Stimulated activated CD8-positive, alpha-beta memory T cell treated with anti-CD3 and anti-CD28 coated beads, Interleukin-12 subunit alpha, Interleukin-12 subunit beta, amount 100 ng/mL, for 1 hour (primary cell): Measurements from ENCODE around the gene ZNF574.
A peak's percentile ranks its signal among the peaks of the same experiment; 100 is the strongest.
"Not testable (repeated sequence)": the region's sequence is repeated elsewhere in the genome, so short reads cannot be mapped to it uniquely, and the experiment has no call there.

Experiments used
- DNase-seq: peaks from one replicate; pipeline ENCODE4 v3.0.0-alpha.2; 2020; ENCODE audit warnings: low read depth

ZNF574 gene, protein sequence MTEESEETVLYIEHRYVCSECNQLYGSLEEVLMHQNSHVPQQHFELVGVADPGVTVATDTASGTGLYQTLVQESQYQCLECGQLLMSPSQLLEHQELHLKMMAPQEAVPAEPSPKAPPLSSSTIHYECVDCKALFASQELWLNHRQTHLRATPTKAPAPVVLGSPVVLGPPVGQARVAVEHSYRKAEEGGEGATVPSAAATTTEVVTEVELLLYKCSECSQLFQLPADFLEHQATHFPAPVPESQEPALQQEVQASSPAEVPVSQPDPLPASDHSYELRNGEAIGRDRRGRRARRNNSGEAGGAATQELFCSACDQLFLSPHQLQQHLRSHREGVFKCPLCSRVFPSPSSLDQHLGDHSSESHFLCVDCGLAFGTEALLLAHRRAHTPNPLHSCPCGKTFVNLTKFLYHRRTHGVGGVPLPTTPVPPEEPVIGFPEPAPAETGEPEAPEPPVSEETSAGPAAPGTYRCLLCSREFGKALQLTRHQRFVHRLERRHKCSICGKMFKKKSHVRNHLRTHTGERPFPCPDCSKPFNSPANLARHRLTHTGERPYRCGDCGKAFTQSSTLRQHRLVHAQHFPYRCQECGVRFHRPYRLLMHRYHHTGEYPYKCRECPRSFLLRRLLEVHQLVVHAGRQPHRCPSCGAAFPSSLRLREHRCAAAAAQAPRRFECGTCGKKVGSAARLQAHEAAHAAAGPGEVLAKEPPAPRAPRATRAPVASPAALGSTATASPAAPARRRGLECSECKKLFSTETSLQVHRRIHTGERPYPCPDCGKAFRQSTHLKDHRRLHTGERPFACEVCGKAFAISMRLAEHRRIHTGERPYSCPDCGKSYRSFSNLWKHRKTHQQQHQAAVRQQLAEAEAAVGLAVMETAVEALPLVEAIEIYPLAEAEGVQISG

DNA sequence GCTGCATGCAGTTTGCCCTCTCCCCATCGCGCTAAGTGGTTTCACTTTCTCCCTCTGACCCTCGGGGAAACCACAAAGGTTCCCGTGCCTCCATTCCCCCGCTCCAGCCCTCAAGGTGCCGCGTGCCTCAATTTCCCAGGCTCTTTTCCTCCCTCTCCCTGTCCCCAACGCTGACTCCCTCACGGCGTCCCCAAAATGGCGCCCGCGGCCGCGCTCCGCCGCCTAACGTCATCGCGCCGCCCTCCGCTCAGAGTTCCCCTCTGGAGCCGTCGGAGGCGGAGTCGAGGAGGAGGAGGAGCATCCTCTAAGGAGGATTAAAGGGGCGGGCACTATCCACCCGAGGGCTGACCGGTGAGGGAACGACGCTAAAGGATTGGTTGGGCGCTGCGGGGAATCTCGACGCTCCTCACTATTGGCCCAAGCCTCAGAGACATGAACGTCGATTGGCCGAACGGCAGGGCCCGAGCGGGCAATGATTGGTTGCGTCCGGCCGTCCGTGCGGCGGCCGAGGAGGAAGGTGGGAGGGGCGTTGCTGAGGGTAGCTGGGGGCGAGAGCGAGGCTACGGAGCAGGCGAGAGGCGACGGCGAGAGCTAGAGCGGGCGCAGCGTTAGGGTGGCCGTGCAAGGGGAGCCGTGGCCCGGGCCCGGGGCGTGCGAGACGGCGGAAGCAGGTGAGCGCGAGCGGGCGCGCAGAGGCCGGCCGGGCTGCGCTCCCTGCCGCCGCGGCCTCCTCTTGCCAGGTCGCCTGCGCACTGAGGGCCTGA is at the start of gene ZNF574:
Gene ZNF574, plus strand, starts transcription at position 551 of the 764 bp plus-strand sequence. CDS start 2,441 bp downstream, outside the sequence.
- peak; percentile 98 for DNase-seq

DNA sequence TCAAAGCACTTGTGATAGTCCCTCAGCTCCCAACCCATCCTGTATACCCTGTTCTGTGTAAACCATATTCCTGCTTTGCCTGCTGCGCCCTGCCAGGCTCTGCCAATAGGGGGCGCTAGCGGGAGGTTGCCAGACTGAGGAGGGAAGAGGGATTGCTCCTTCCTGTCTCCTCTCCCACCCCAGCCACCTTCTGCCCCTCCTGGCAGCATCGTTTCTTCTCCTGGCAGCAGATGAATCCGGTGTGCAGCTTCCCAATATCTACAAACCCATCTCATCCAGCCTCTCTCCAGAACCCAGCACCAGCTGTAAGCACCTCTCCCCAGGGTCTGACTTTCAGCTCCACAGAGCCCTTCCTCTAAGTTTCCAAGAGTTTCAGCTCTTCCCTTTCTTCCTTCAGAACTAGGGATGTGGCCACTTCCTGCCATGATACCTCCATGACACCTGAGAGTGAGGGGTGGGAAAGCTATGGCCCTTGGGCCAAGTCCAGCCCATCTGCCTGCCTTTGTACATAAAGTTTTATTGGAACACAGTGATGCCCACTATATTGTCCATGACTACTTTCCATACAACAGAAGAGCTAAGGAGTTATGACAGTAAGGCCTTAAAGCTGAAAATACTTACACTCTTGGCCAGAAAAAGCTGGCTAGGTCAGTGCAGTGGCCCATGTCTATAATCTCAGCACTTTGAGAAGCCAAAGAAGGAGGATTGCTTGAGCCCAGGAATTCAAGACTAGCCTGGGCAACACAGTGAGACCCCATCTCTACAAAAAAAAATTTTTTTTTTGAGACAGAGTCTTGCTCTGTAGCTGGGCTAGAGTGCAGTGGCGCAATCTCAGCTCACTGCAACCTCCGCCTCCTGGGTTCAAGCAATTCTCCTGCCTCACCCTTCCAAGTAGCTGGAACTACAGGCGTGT is 47.4 kb upstream of the ZNF574 start:
- no peak for DNase-seq

DNA sequence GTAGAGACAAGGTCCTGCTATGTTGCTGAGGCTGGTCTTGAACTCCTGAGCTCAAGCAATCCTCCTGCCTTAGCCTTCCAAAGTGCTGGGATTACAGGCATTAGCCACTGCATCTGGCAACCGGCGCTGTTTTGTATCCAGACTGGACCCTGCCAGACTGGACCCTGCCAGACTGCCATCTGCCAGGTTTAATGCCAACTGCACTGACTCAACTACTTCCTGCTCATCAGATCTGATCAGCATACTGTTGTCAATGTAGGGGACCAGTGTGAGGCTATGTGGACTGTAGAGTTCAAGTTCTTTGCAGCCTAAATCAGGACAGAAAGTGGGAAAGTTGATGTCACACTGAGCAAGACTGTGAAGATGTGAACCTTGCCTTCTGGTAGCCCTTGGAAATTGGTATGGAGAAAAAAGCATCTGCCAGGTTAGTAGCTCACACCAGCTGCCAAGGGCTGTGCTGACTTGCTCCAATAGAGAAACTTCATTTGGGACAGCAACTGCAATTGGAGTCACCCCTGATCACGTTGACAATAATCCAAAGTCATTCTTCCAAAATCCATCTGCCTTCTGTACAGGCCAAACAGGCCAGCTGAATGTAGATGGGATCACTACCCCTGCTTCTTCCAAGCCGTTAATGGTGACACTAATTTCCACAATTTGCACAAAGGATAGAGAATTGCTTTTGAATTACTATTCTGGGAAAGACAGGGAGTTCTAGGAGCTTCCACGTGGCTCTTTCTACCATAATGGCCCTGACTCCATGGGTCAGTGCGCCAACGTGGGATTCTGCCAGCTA is 45.1 kb upstream of the ZNF574 start:
- no peak for DNase-seq

DNA sequence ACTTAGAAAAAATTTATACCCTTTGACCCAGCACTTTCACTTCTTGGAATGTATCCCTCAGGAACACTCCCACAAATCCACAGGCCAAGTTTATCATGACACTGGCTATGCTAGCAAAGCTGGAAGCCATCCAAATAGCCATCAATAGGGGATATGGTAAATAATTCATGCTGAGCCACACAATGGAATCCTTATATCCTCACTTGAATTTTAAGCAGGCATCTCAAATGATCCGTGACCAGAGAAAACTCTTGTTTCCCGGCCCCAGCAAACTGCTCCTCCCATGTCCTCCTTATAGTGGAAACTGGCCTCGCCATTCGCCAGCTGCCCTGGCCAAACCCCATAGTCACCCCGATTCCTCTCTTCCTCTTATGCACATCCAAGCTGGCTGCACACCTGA is 43.5 kb upstream of the ZNF574 start:
- DNase-seq, result no peak

DNA sequence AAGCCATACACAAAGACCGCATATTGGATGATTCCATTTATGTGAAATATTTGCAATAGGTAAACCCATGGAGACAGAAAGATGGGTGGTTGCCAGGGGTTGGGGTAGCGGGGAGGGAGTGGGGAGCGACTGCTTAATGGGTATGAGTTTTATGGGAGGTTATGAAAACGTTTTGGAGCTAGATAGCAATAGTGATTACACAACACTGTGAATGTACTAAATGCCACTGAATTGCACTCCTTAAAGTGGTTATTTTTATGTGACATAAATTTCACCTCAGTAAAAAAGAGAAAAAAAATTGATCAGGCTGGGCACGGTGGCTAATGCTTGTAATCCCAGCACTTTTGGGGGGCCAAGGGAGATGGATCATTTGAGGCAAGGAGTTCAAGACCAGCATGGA is 42.6 kb upstream of the ZNF574 start:
- no peak for DNase-seq

DNA sequence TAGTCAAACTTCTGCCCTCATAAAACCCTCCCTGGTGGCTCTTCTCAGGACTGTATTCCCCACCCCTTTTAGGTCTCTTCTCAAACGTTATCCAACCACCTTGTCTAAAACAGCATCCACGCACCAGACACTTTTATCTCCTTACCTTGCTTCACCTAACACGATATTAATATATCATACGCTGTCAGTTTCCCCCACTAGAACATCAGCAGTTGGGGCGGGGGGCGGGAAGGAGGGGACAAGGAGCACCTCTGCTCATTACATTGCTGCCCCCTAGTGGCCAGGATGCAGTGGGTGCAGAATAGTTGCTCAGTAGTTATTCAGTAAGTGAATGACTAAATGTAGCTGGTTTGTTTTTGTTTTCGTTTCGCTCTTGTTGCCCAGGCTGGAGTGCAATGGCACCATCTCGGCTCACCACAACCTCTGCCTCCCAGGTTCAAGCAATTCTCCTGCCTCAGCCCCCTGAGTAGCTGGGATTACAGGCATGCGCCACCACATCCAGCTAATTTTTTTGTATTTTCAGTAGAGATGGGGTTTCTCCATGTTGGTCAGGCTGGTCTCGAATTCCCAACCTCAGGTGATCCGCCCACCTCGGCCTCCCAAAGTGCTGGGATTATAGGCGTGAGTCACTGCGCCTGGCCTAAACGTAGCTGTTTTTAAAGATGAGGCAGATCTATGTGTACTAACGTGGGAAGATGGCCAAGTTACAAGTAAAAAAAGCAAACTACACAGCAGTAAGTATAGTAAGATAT is 41.1 kb upstream of the ZNF574 start:
- DNase-seq, result peak; percentile 50

DNA sequence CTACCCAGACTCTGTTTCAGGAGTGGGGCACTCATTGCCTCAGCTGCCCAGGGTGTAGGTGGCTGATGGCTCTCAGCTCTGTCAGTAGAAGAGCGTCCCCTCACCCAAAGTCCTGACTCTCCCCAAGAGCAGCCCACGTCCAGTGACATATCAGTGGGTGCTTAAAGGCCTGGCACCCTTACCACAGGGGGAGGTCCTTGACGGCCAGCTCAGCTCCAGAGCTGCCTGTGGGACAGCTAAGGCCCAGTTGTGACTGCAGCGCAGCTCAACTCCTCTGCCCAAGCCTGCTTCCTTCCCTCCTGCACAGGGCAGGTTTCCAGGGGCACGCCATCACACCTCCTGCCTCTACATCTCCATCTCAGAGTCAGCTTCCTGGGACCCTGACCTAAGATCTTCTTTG is 38.3 kb upstream of the ZNF574 start:
- no peak for DNase-seq

DNA sequence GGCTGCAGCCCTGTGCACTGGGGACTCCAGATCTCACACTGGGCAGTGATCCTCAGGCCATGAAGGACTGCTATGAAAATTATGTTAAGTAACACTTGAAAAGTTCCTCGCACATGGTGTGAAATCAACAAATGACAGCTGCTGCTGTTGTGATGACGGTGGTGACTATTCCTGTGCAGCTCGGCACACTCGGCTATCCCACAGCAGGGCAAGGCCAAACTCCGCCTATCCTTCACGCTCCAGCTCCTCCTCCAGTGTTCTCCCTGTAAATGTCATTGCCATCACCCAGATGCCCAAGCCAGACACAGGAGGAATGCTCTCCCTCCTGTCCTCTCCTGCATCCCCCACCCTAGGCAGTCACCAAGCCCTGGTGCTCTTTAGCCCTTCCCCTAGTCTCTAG is 37.3 kb upstream of the ZNF574 start:
- no peak for DNase-seq

DNA sequence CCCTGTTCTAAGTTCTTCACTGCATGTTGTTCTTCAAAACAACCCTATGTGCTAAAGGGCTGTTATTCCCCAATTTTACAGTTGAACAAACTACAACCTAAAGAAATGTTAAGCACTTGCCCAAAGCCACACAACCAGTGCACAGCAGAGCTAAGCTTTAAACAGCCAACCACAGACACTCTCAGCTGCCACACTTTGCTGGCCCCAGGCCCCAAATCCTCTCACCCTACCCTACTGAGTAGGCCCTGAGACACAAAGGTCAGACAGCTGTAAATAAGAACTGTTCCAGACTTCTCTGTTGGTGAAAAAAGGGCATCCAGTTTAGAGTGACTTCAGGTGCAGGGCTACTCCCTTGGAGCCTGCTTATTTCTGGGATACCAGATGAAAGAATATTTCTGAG is 35.9 kb upstream of the ZNF574 start:
- DNase-seq, result no peak

DNA sequence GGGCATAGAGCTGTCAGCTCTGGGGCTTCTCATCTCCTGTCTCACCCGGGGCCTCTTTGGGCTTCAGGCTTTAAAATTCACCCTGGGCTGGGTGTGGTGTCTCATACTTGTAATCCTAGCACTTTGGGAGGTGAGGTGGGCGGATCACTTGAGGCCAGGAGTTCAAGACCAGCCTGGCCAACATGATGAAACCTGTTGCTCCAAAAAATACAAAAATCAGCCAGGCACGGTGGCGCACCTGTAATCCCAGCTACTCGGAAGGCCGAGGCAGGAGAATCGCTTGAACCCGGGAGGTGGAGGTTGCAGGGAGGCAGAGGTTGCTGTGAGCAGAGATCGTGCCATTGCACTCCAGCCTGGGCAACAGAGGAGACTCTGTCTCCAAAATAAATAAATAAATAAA is 35.5 kb upstream of the ZNF574 start:
- DNase-seq, result not testable (repeated sequence)

DNA sequence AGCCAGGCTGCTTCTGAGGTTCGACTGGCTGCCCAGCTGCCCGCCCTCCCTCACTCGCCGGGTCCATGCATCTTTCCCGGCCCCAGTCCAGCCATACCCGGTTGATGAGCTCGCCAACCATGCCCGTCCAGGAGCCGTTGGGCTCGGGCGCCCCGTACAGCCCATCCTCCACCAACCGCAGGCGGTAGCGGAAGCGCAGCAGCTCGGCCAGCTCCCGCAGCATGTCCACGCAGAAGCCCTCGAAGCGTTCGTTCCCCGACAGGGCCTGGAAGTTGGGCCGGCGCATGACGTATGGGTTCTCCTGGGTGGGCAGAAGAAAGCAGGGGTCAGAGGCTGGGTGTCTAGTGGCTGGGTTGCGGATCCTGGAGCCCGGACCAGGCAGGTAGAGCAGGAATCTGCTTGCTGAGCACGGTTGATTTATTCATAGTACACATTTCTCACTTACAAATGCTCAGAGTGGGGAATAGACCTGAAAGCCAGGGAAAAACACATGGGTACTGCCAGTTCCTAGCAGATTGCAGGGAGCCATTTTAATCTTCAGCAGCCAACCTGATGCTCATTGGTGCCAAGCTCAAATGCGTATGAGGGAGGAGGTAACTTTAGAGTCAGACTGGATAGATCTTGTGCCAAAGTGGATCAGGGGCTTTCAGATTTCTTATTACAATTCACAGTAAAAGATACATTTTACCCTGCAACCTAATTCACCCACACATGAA is 33.4 kb upstream of the ZNF574 start:
- DNase-seq, result no peak

DNA sequence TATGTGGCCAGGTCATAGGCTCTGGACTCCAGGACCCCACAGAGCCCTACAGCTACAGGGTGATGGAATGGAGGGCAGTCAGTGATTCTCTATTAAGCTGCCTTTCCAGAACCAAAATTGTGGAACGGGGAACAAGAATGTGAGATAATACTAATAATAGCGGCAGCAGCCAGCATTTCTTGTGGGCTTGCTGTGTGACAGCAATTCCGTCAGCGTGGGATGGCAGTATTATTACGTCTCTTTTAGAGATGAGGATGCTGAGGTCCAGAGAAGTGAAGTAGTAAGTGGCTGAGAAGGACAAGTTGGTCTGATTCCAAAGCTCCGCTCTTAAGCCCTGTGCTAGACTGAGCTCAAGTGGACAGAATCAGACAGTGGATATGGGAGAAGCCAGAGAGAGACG is 30.4 kb upstream of the ZNF574 start:
- DNase-seq, result no peak

DNA sequence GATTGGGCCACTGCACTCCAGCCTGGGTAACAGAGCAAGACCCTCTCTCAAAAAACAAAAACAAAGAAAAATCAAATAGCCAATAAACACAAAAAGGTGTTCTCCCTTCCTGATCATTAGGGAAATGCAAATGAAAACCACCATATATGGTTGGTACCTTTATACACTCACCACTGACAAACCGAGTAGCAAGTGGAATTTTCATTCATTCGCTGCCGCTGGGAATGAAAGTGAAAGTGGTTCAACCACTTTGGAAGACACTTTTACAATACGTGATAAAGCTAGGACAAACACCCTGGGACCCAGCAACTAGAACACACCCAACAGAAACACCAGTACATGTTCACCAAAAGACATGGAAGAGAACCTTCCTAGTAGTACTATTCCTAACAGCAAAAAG is 27.0 kb upstream of the ZNF574 start:
- no peak for DNase-seq

DNA sequence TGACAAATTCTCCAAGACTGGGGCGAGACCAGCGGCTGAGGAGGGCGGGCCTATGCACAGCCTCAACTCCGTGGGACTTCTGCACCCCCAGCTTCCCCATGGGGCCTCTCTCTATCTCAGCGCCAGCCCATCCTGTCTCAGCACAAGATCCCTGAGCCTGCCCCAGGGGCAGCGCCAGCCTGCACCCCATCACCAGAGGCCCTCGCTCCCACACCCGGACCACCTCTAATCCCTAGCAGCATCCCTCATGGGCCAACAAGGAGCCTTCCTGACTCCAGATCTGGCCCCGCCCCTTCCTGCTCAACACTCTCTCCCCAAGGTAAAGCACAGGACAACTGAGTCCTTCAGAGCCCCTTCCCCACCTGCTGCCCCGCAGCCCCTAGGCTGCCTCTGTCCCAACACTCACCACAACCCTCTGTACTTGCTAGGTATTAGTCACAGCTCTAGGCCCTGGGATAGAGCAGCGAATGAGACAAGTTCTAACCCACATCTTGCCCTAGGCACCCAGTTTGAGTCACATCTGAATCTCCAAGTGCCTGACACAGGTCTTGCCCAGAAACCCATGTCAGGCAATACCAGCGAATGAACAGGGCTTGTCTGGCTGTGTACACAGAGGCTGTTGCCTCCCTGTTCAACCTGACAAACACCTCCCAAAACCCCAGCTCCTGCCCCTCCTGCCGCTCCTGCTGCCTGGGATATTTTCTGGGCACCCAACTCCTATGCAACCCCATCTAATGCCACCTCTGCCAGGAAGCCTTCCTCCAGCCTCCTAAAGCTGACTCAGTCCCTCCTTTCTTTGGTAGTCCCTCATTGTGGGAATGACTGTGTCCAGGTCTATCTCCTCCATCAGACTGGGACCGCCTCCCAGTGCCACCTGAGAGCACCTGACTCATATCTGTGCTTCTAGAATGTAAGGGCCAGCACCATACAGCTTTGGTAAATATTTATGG is 24.5 kb upstream of the ZNF574 start:
- DNase-seq, result no peak

DNA sequence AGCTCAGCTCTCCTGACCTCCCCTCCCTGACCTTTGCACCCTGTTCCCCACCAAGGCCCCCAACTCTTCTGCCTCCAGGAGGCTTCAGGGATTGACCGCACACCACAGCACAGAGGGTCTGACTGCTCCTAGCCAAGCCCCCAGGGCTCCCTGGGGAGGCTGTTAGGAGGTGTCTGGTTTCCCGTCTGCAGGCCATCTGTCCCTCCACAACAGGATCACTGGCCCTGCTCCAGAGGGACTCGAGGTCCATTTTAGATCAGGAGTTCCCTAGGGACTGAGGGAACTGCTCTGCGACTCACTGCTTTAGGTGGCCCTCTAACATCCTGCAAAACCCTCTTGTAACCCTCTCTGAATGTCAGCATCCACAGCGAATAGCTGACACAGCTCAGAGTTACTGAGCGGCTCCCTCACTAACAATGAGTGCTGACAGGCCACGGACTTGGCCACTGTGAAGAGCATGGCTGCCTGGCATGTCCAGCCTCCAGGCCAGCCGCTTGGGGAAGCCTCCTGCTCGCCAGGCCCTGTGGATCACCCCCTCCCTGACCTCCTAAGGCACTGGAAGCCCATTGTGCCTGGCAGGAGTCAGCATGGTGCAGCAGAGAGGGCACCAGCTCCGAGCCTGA is 23.6 kb upstream of the ZNF574 start:
- no peak for DNase-seq

DNA sequence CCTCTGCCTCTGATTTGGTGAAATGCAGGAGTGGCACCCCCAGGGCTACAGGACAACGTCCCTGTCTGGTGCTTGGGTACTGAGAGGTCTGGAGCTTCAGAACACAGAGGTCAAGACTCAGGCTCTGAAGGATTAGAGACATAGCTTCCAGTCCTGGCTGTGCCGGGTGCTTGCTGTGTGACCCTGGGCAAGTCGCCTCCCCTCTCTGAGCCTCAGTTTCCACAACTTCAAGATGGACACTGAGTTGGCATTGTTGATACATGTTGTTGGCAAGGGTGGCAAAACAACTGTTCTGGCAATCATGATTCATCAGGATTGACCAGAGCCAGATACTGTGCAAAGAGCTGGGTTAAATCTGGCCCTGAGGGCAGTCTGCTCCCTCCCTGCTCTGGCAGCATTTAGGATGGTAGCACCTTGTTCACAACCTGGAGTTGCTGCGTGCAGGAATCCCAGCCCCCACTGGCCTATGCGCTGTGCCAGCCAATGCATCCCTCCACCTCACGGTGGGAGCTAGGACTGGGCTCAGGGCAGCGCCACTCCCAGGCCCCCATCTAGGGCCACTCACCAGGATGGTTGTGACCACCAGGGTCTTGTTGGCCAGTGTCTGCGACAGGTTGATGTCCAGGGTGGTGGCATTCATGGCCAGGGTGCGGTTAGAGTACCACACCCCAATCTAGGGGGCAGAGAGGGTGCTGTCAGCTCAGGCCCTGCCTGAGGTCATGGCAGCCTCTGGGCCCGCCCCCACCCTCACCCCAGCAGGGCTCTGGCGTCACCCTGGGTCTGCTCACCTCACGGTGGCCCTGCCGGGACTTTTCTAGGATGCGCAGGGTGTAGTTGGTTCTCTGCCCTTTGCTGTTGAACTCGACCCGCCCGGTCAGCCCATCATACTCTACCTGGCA is 22.7 kb upstream of the ZNF574 start:
- no peak for DNase-seq
